ENCODE results near the gene RANBP3L. TPM values are rescaled to one million over a fixed set of nuclear protein-coding genes. Genes with fewer than 3 reads are reported as not detected.

The RANBP3L gene
- total and polyA plus RNA-seq, 2 of the 4 experiments (the other 2 are of a cell fraction) = not detected

- no peaks in the 10 kb centered on the region for H4K20me1 ChIP-seq (ENCODE audit: insufficient read depth, low read length)
- H3K9me3 ChIP-seq (ENCODE audit: control insufficient read depth, insufficient read depth, low read length) = no peaks in the 10 kb centered on the region
- no peak overlapping the region for H2AK9ac ChIP-seq (replicated peaks; ENCODE audit: low read depth, low read length, poor library complexity)
- no peak overlapping the region for H2AK5ac ChIP-seq (ENCODE audit: low read depth, low read length)
- no peak for ATAC-seq (ENCODE audit: low read depth)
- H3K14ac ChIP-seq (replicated peaks; ENCODE audit: low read depth, low read length) = no peak overlapping the region
- no peak overlapping the region for H2BK5ac ChIP-seq (ENCODE audit: low read depth, low read length, poor library complexity, severe bottlenecking)
- no peak overlapping the region for H2AFZ ChIP-seq (replicated peaks; ENCODE audit: low read length, poor library complexity)
- no peak overlapping the region for H3K56ac ChIP-seq (ENCODE audit: extremely low read depth, insufficient read depth, low read length)
- CTCF ChIA-PET = no interaction called here
- no peak overlapping the region for H2BK20ac ChIP-seq (ENCODE audit: low read depth, low read length)
- TF ChIP-seq CEBPB (IDR thresholded peaks at IDR 0.05; ENCODE audit: low read depth, low read length) = no peak
- no peak for TF ChIP-seq RAD21 (IDR thresholded peaks at IDR 0.05; ENCODE audit: low read length)
- no peak for TF ChIP-seq MXI1 (IDR thresholded peaks at IDR 0.05; ENCODE audit: borderline replicate concordance, low read depth, low read length)
- no peak for TF ChIP-seq POLR2A (IDR thresholded peaks at IDR 0.05; ENCODE audit: low read depth, low read length)
- no peak for TF ChIP-seq NFE2L2 (IDR thresholded peaks at IDR 0.05; ENCODE audit: low read depth, low read length)
- no peak for TF ChIP-seq MAZ (IDR thresholded peaks at IDR 0.05; ENCODE audit: borderline replicate concordance, low read depth, low read length)
- TF ChIP-seq FOS (IDR thresholded peaks at IDR 0.05; ENCODE audit: low read depth, low read length) = no peak
- no peak for TF ChIP-seq USF2 (IDR thresholded peaks at IDR 0.05; ENCODE audit: low read depth, low read length)
- TF ChIP-seq MAFK (IDR thresholded peaks at IDR 0.05; ENCODE audit: low read depth, low read length) = no peak
- TF ChIP-seq CHD1 (IDR thresholded peaks at IDR 0.05; ENCODE audit: low read depth, low read length) = no peak
- TF ChIP-seq RFX5 (IDR thresholded peaks at IDR 0.05; ENCODE audit: low read depth, low read length) = no peak
- TF ChIP-seq BHLHE40 (IDR thresholded peaks at IDR 0.05; ENCODE audit: low read depth, low read length) = no peak
- TF ChIP-seq ELK1 (IDR thresholded peaks at IDR 0.05; ENCODE audit: borderline replicate concordance, low read depth, low read length) = no peak
- TF ChIP-seq CTCF (conservative IDR thresholded peaks at IDR 0.05; ENCODE audit: low read depth, low read length) = no peak
- no peak for TF ChIP-seq RCOR1 (IDR thresholded peaks at IDR 0.05; ENCODE audit: insufficient replicate concordance, low read length)
- TF ChIP-seq SMC3 (IDR thresholded peaks at IDR 0.05; ENCODE audit: low read depth, low read length) = no peak
- intact Hi-C loops (cut with micrococcal nuclease) (no loop called here), in situ Hi-C loops (cut with MboI; ENCODE audit: low sequenced_read_pairs) (no loop called here), dilution Hi-C loops (cut with HindIII; ENCODE audit: low sequenced_read_pairs, unreplicated experiment) (no loop called here)
- H3K79me1 ChIP-seq (ENCODE audit: low read depth in 1 of 2, low read length in 2 of 2) = no peaks in the 10 kb centered on the region; a peak in 1 of 4 replicates
- H3K9ac ChIP-seq (ENCODE audit: low read depth, low read length) = no peak overlapping the region
- H2BK15ac ChIP-seq (ENCODE audit: low read depth, low read length) = no peak overlapping the region
- no CpG with 5 or more reads among the region's 2 CpGs for WGBS, 2 experiments (ENCODE audit: extremely low coverage in 2 of 2, insufficient read length in 1 of 2)
- H3K23ac ChIP-seq (ENCODE audit: low read depth, low read length) = no peak overlapping the region
- no peak overlapping the region for H3K4me2 ChIP-seq (ENCODE audit: low read depth, low read length)
- H4K91ac ChIP-seq (ENCODE audit: insufficient read depth, low read depth, low read length) = no peak overlapping the region
- no peak for DNase-seq
- no peak overlapping the region for H4K5ac ChIP-seq (ENCODE audit: low read depth, low read length)
- no peak overlapping the region for H4K8ac ChIP-seq (ENCODE audit: low read depth in 2 of 2, low read length in 2 of 2)
- H2BK120ac ChIP-seq (ENCODE audit: low read depth, low read length) = no peak overlapping the region
- no peak overlapping the region for H3K27ac ChIP-seq (ENCODE audit: insufficient read depth, low read length)
- H3K18ac ChIP-seq (ENCODE audit: low read depth, low read length) = no peak overlapping the region
- POLR2A ChIA-PET (ENCODE audit: unreplicated experiment) = no interaction called here
- H3K4me3 ChIP-seq (ENCODE audit: insufficient read depth, low read depth, low read length) = no peak overlapping the region
- BruUV-seq (replicated peaks) = no TSS peak
- no peaks in the 10 kb centered on the region for H3K4me1 ChIP-seq (ENCODE audit: control insufficient read depth, insufficient read depth, low read length)
- H3K4ac ChIP-seq (ENCODE audit: low read depth, low read length) = no peak overlapping the region
- no peaks in the 10 kb centered on the region for H3K9me1 ChIP-seq (ENCODE audit: insufficient read depth, low read length)
- H3K36me3 ChIP-seq (ENCODE audit: control insufficient read depth, insufficient read depth, low read length) = peaks cover 7% of the 10 kb centered on the region; the same call in 1 of the 2 replicates
- no peaks in the 10 kb centered on the region for H3K27me3 ChIP-seq (ENCODE audit: control insufficient read depth, insufficient read depth, low read length)
Observed at GRCh38 chr5:36208786-36209185, 92.9 kb downstream of the RANBP3L start.

Measured in IMR-90 (cell line).